IMR-90 (cell line): ENCODE results near the gene TNRC6C. TPM values are rescaled to one million over a fixed set of nuclear protein-coding genes. Genes with fewer than 3 reads are reported as not detected.

Experiments
- ATAC-seq: fragments of 200-7000 bp; cut with Tn5 transposase; 2 replicates; pipeline ENCODE4 v1.9.1; 2020; ENCODE audit warnings: low read depth, mild to moderate bottlenecking, moderate library complexity
- BruUV-seq: library from RNA; stranded (reverse); fragments of 400-500 nt; replicated peaks from 2 replicates; lab custom pipeline; 2021; lab: Mats Ljungman, UMichigan
- CTCF ChIA-PET: fragments of 300-600 bp; formaldehyde crosslinking; extraction: SDS; loops from one replicate; lab custom pipeline; 2021; ENCODE audit warnings: antibody characterized with exemption; lab: Yijun Ruan, JAX
- POLR2A ChIA-PET: fragments of 300-600 bp; sonication (Branson Sonifier 250); formaldehyde crosslinking; loops from one replicate; lab custom pipeline; 2022; ENCODE audit warnings: antibody characterized with exemption; ENCODE audit not compliant: unreplicated experiment; lab: Charles Lee
- DNase-seq: peaks from one replicate; pipeline ENCODE4 v3.0.0; 2013
- H2AFZ ChIP-seq: replicated peaks from 2 replicates; pipeline ENCODE3; 2013; ENCODE audit warnings: low read length, mild to moderate bottlenecking; ENCODE audit not compliant: poor library complexity
- H2AK5ac ChIP-seq: 2 replicates; pipeline ENCODE4 v1.6.1; 2013; ENCODE audit warnings: low read depth, low read length, inconsistent platforms
- H2AK9ac ChIP-seq: replicated peaks from 2 replicates; pipeline ENCODE3; 2013; ENCODE audit warnings: mild to moderate bottlenecking, low read depth, low read length, moderate library complexity; ENCODE audit not compliant: poor library complexity
- H2BK120ac ChIP-seq: 2 replicates; pipeline ENCODE4 v1.6.1; 2013; ENCODE audit warnings: low read depth, low read length, inconsistent platforms
- H2BK15ac ChIP-seq: 3 replicates; pipeline ENCODE4 v1.6.1; 2013; ENCODE audit warnings: low read depth, low read length, inconsistent platforms
- H2BK20ac ChIP-seq: 2 replicates; pipeline ENCODE4 v1.6.1; 2013; ENCODE audit warnings: low read depth, mild to moderate bottlenecking, inconsistent platforms, low read length, moderate library complexity
- H2BK5ac ChIP-seq: 2 replicates; pipeline ENCODE4 v1.6.1; 2013; ENCODE audit warnings: mild to moderate bottlenecking, low read depth, low read length, inconsistent platforms; ENCODE audit not compliant: poor library complexity, severe bottlenecking
- H3K14ac ChIP-seq: replicated peaks from 2 replicates; pipeline ENCODE4 v1.6.1; 2013; ENCODE audit warnings: low read depth, low read length, inconsistent platforms
- H3K18ac ChIP-seq: 2 replicates; pipeline ENCODE4 v1.6.1; 2013; ENCODE audit warnings: low read depth, low read length, control low read depth
- H3K23ac ChIP-seq: 2 replicates; pipeline ENCODE4 v1.6.1; 2013; ENCODE audit warnings: low read depth, low read length, inconsistent platforms
- H3K27ac ChIP-seq: 2 replicates; pipeline ENCODE4 v1.5.1; 2013; ENCODE audit warnings: mild to moderate bottlenecking, control low read depth, low read length; ENCODE audit not compliant: insufficient read depth
- H3K27me3 ChIP-seq: 2 replicates; pipeline ENCODE4 v1.6.1; 2013; ENCODE audit warnings: low read length; ENCODE audit not compliant: control insufficient read depth, insufficient read depth
- H3K36me3 ChIP-seq: 2 replicates; pipeline ENCODE4 v1.6.1; 2013; ENCODE audit warnings: low read length, mixed read lengths; ENCODE audit not compliant: control insufficient read depth, insufficient read depth
- H3K4ac ChIP-seq: 2 replicates; pipeline ENCODE4 v1.6.1; 2013; ENCODE audit warnings: low read depth, low read length, inconsistent platforms
- H3K4me1 ChIP-seq: 2 replicates; pipeline ENCODE4 v1.6.1; 2013; ENCODE audit warnings: low read length, mixed read lengths; ENCODE audit not compliant: control insufficient read depth, insufficient read depth
- H3K4me2 ChIP-seq: 2 replicates; pipeline ENCODE4 v1.6.1; 2013; ENCODE audit warnings: low read depth, mild to moderate bottlenecking, control low read depth, low read length, moderate library complexity
- H3K4me3 ChIP-seq: 2 replicates; pipeline ENCODE4 v1.5.1; 2013; ENCODE audit warnings: low read depth, mild to moderate bottlenecking, control low read depth, low read length, moderate library complexity; ENCODE audit not compliant: insufficient read depth
- H3K56ac ChIP-seq: 2 replicates; pipeline ENCODE4 v1.6.1; 2013; ENCODE audit warnings: low read length, inconsistent platforms; ENCODE audit not compliant: insufficient read depth; ENCODE audit errors: extremely low read depth
- H3K79me1 ChIP-seq, 2 experiments: 2 replicates each; pipeline ENCODE4 v1.6.1; 2013; ENCODE audit warnings: low read length in 2 of 2, inconsistent platforms in 1 of 2, low read depth in 1 of 2
- H3K9ac ChIP-seq: 2 replicates; pipeline ENCODE4 v1.6.1; 2013; ENCODE audit warnings: low read depth, low read length, control low read depth
- H3K9me1 ChIP-seq: 2 replicates; pipeline ENCODE4 v1.6.1; 2013; ENCODE audit warnings: low read length, inconsistent platforms; ENCODE audit not compliant: insufficient read depth
- H3K9me3 ChIP-seq: 2 replicates; pipeline ENCODE4 v1.6.1; 2013; ENCODE audit warnings: low read length; ENCODE audit not compliant: control insufficient read depth, insufficient read depth
- H4K20me1 ChIP-seq: 2 replicates; pipeline ENCODE4 v1.6.1; 2013; ENCODE audit warnings: low read length, inconsistent platforms; ENCODE audit not compliant: insufficient read depth
- H4K5ac ChIP-seq: 2 replicates; pipeline ENCODE4 v1.6.1; 2013; ENCODE audit warnings: mild to moderate bottlenecking, low read depth, low read length, control low read depth
- H4K8ac ChIP-seq, 2 experiments: 2 replicates each; pipeline ENCODE4 v1.6.1; 2013; ENCODE audit warnings: low read depth in 2 of 2, low read length in 2 of 2, control low read depth in 1 of 2, inconsistent platforms in 1 of 2
- H4K91ac ChIP-seq: 2 replicates; pipeline ENCODE4 v1.6.1; 2013; ENCODE audit warnings: low read depth, low read length, inconsistent platforms; ENCODE audit not compliant: insufficient read depth
- BHLHE40 ChIP-seq: fragments of 150-350 bp; IDR thresholded peaks from 2 replicates; pipeline ENCODE4 v1.6.1; 2016; ENCODE audit warnings: mild to moderate bottlenecking, low read depth, low read length
- CEBPB ChIP-seq: IDR thresholded peaks from 2 replicates; pipeline ENCODE4 v1.6.1; 2012; ENCODE audit warnings: low read depth, low read length, improper control_type of control experiment
- CHD1 ChIP-seq: IDR thresholded peaks from 2 replicates; pipeline ENCODE4 v1.6.1; 2012; ENCODE audit warnings: low read depth, low read length, improper control_type of control experiment
- ELK1 ChIP-seq: fragments of 150-350 bp; IDR thresholded peaks from 2 replicates; pipeline ENCODE4 v1.6.1; 2016; ENCODE audit warnings: low read depth, mild to moderate bottlenecking, low read length, moderate library complexity, borderline replicate concordance
- FOS ChIP-seq: fragments of 150-350 bp; IDR thresholded peaks from 2 replicates; pipeline ENCODE4 v1.6.1; 2016; ENCODE audit warnings: low read depth, low read length
- MAFK ChIP-seq: IDR thresholded peaks from 2 replicates; pipeline ENCODE4 v1.6.1; 2012; ENCODE audit warnings: low read depth, low read length, improper control_type of control experiment
- MAZ ChIP-seq: IDR thresholded peaks from 2 replicates; pipeline ENCODE4 v1.6.1; 2012; ENCODE audit warnings: low read depth, mild to moderate bottlenecking, low read length, improper control_type of control experiment, moderate library complexity, borderline replicate concordance
- MXI1 ChIP-seq: IDR thresholded peaks from 2 replicates; pipeline ENCODE4 v1.6.1; 2012; ENCODE audit warnings: low read depth, mild to moderate bottlenecking, low read length, moderate library complexity, borderline replicate concordance
- NFE2L2 ChIP-seq: fragments of 150-350 bp; IDR thresholded peaks from 2 replicates; pipeline ENCODE4 v1.6.1; 2016; ENCODE audit warnings: low read depth, mild to moderate bottlenecking, low read length
- POLR2A ChIP-seq: IDR thresholded peaks from 2 replicates; pipeline ENCODE4 v1.6.1; 2012; ENCODE audit warnings: mild to moderate bottlenecking, low read depth, low read length
- RAD21 ChIP-seq: IDR thresholded peaks from 2 replicates; pipeline ENCODE4 v1.6.1; 2012; ENCODE audit warnings: low read length, improper control_type of control experiment
- RCOR1 ChIP-seq: IDR thresholded peaks from 2 replicates; pipeline ENCODE4 v1.6.1; 2012; ENCODE audit warnings: mild to moderate bottlenecking, low read length, improper control_type of control experiment; ENCODE audit not compliant: insufficient replicate concordance
- RFX5 ChIP-seq: IDR thresholded peaks from 2 replicates; pipeline ENCODE4 v1.8.0; 2012; ENCODE audit warnings: low read depth, mild to moderate bottlenecking, low read length, moderate library complexity
- SMC3 ChIP-seq: fragments of 150-350 bp; IDR thresholded peaks from 2 replicates; pipeline ENCODE4 v1.6.1; 2016; ENCODE audit warnings: low read depth, mild to moderate bottlenecking, antibody characterized with exemption, low read length, moderate library complexity
- USF2 ChIP-seq: fragments of 150-350 bp; IDR thresholded peaks from 2 replicates; pipeline ENCODE4 v1.6.1; 2017; ENCODE audit warnings: mild to moderate bottlenecking, antibody characterized with exemption, low read length, low read depth
- WGBS, 2 experiments: methylation state at CpG; one replicate each; pipeline versions ENCODE4 v1.1.5 to v1.1.7; 2013; ENCODE audit warnings: missing lambda C conversion rate in 2 of 2; ENCODE audit not compliant: insufficient read length in 1 of 2; ENCODE audit errors: extremely low coverage in 2 of 2; 5-methylcytosine and 5-hydroxymethylcytosine counted together
- dilution Hi-C: fragments of 300-500 bp; cut with HindIII; formaldehyde crosslinking; loops from one replicate; pipeline ENCODE4 v1.14.3; 2018; ENCODE audit warnings: low sequenced_read_pairs; ENCODE audit not compliant: unreplicated experiment
- in situ Hi-C: fragments of 300-500 bp; cut with MboI; formaldehyde crosslinking; loops from 3 replicates; pipeline ENCODE4 v1.14.3; 2019; ENCODE audit warnings: low sequenced_read_pairs, inconsistent platforms, mixed read lengths
- intact Hi-C: fragments of 100-400 bp; cut with micrococcal nuclease; formaldehyde crosslinking; loops from 2 replicates; pipeline ENCODE4 v1.10.0; 2022
- polyA plus RNA-seq, 3 experiments: library from polyadenylated mRNA; depleted of rRNA; stranded (reverse); fragments of >200 nt; gene quantifications; 2 replicates each; pipeline ENCODE4 v1.2.3, GENCODE V29; 2012; ENCODE audit warnings: low replicate concordance in 1 of 3
- total RNA-seq: library from RNA; depleted of rRNA; stranded (reverse); fragments of >200 nt; gene quantifications from 2 replicates; pipeline ENCODE4 v1.2.3, GENCODE V29; 2012
- TF ChIP-seq, protein P1 (sequence below): conservative IDR thresholded peaks from 2 replicates; pipeline ENCODE4 v1.5.1; 2012; ENCODE audit warnings: mild to moderate bottlenecking, low read depth, low read length, improper control_type of control experiment

TNRC6C gene
- total and polyA plus RNA-seq, 2 of the 4 experiments (the other 2 are of a cell fraction) = 1.6 to 2.7 TPM

GRCh38 chr17:78027121-78027520 is 68.6 kb downstream of the TNRC6C start:
- Histone ChIP-seq H3K14ac (no peak overlapping the region), H2BK120ac (no peak overlapping the region), H3K23ac (no peak overlapping the region), H3K27me3 (no peaks in the 10 kb centered on the region), H3K36me3 (peaks cover 2% of the 10 kb centered on the region), H2AK5ac (no peak overlapping the region), H4K8ac (no peak overlapping the region), H4K5ac (no peak overlapping the region), H3K9me1 (peaks cover 12% of the 10 kb centered on the region), H3K18ac (no peak overlapping the region), H3K4ac (no peak overlapping the region), H4K20me1 (no peaks in the 10 kb centered on the region), H2BK15ac (no peak overlapping the region), H3K9ac (no peak overlapping the region), H2BK5ac (no peak overlapping the region), H2BK20ac (no peak overlapping the region), H3K4me2 (no peak overlapping the region), H3K79me1 (peaks cover 0 to 11% of the 10 kb centered on the region in 2 experiments; a peak in 1 of 4 replicates), H3K27ac (no peak overlapping the region), H3K56ac (no peak overlapping the region), H3K4me1 (peaks cover 6% of the 10 kb centered on the region), H2AK9ac (no peak overlapping the region), H3K9me3 (no peaks in the 10 kb centered on the region), H2AFZ (no peak overlapping the region), H3K4me3 (no peak overlapping the region), H4K91ac (no peak overlapping the region)
- WGBS, 2 experiments = no CpG with 5 or more reads among the region's 2 CpGs
- intact Hi-C loops = no loop called here
- BruUV-seq = no TSS peak
- ChIA-PET POLR2A (no interaction called here), CTCF (no interaction called here)
- DNase-seq (no peak), ATAC-seq (no peak)
- in situ Hi-C loops = no loop called here
- TF ChIP-seq MAZ (no peak), CEBPB (no peak), CHD1 (no peak), RFX5 (no peak), USF2 (no peak), FOS (no peak), POLR2A (no peak), BHLHE40 (no peak), RCOR1 (no peak), RAD21 (no peak), ELK1 (no peak), MAFK (no peak), SMC3 (no peak), NFE2L2 (no peak), MXI1 (no peak)
- TF ChIP-seq, protein P1, sequence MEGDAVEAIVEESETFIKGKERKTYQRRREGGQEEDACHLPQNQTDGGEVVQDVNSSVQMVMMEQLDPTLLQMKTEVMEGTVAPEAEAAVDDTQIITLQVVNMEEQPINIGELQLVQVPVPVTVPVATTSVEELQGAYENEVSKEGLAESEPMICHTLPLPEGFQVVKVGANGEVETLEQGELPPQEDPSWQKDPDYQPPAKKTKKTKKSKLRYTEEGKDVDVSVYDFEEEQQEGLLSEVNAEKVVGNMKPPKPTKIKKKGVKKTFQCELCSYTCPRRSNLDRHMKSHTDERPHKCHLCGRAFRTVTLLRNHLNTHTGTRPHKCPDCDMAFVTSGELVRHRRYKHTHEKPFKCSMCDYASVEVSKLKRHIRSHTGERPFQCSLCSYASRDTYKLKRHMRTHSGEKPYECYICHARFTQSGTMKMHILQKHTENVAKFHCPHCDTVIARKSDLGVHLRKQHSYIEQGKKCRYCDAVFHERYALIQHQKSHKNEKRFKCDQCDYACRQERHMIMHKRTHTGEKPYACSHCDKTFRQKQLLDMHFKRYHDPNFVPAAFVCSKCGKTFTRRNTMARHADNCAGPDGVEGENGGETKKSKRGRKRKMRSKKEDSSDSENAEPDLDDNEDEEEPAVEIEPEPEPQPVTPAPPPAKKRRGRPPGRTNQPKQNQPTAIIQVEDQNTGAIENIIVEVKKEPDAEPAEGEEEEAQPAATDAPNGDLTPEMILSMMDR = no peak
- dilution Hi-C loops = no loop called here
